GM12891 (cell line): ENCODE measurements around the gene CADM1.

Experiments used
- POLR2A ChIP-seq: IDR thresholded peaks from 2 replicates; pipeline ENCODE4 v1.6.1; 2011; ENCODE audit warnings: low read depth, low read length, control low read depth
- POLR2AphosphoS5 ChIP-seq: IDR thresholded peaks from 2 replicates; pipeline ENCODE4 v1.6.1; 2011; ENCODE audit warnings: low read depth, low read length, control low read depth

DNA sequence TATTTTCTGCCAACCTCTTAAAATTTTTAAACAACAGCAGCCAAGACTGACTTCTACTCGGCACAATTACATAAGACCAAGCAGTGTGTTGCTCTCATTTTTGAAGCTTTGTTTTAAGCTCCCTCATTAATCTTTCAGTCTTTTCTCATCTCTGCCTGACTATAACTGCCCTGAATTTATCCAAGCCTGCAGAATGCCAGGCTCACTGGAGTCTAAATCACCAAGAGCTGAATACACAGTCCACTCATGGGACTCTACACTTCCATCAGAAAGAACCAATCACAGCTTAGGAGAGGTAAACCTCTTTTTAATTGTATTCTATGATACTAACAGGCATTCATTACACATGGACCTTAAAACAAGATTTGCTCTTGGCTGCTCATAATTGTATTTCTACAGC lies 178.7 kb downstream of the CADM1 start:
- TF ChIP-seq POLR2A (no peak), POLR2AphosphoS5 (no peak)
